Activated T-cell treated with anti-CD3 and anti-CD28 coated beads, Interleukin-2, amount 50 U/mL, for 1 hour (primary cell): Measurements from ENCODE around the gene PLA2G2D.

Source experiments
- DNase-seq: peaks from one replicate; pipeline ENCODE4 v3.0.0-alpha.2; 2020

PLA2G2D gene

GRCh38 chr1:20119347-20119746, at the start of gene PLA2G2D:
Gene PLA2G2D, minus strand, starts transcription at chr1:20119536. Its CDS starts 38 bp downstream, at chr1:20119498.
- DNase-seq, result no peak

DNA sequence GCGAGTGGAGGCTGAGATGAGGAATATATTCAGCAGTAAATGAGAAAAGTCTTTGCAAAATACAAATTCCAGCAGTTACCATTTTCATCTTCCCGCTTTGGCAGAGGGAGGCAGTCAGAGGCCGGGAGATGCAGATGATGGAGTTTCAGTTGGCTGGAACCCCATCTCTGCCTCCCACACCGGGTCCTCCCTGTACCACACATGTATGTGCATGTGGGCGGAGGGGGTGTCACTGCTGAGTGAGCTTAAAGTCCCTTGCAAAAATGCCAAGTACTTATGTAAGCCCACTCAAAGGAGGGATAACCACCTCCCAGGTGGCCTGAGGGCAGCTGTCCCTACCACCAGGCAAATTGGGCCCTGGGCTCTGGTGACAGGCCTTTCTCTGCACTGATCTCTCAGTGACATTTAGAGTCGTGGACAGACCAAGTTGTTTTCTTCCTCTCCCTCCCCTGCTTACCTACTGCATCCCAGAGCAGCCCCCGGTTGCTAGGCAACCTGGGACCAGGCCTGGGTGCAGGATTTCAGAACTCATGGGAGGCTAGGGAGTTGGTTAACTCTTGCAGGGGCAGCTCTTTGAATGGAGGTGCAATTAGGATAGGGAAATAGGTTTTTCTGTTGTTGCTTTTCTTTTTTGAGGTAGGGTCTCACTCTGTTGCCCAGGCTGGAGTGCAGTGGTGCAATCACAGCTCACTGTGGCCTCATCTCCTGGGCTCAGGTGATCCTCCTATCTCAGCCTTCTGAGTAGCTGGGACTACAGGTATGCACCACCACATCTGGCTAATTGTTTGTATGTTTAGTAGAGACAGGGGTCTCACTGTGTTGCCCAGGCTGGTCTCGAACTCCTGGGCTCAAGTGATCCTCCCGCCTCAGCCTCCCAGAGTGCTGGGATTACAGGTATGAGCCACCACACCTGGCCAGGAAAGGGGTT, 49.5 kb upstream of the PLA2G2D start:
- no peak for DNase-seq

- no peak for DNase-seq
Observed at GRCh38 chr1:20167126-20167525, 47.8 kb upstream of the PLA2G2D start.

DNA sequence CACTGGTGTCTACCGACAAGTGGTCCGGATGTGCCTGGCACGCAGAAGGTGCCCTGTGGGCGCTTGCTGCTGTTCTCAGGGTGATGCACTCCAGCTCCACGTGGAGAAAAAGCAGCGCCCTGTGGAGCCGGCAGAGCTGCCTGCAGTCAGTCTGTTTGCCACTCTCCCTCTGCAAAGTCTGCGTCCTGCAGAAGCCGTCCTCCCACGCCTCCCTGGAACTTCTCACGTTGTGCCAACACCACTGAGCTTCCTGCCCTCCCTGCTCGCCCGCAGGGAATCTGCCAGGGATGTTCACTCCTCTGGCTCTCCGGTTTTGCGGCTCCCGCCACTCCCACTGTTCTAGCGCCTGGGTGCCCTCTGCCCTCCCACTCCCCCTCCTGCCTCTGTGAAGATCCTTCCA, 46.7 kb upstream of the PLA2G2D start:
- DNase-seq, result no peak

DNA sequence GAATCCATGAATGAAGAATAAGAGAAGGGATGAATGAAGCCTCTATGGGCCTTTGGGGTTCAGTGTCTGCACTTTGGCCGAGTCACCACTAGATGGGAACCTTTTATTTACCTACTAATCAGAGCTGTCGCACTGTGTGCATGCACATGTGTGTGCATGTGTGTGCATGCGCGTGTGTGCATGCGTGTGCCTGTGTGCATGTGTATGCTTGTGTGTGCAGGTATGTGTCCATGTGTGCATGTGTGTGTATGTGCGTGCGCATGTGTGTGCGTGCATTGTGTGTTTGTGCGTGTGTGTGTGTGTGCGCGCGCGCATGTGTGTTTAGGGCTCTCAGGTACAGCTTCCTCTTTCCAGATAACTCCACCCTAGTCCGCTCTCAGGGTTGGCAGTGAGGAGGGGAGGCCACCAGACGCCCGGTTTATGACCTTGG, 46.2 kb upstream of the PLA2G2D start:
- no peak for DNase-seq

DNA sequence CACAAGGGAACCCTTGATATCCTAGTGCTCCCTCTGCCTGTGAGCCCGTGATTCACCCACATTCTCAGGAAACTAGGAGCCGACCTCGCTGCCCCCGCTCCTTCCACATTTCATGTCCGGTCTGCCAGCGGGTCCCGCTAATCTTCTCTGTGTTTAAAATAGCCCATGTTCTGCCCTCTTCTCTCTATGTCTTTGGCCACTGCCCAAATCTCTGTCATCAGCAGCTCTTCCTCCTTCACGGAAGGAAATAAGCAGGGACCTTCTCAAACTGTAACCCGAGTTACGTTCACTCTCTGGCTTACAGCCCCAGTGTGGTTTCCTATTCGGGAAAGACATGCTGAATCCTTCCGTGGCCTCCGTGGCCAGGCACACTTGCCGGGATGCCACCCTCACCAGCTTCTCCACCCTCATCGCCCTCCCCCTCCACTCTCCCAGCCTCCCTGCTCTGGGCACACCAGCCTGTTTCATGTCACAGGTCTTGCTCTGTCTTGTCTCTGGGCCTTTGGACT, 45.4 kb upstream of the PLA2G2D start:
- DNase-seq, result no peak

- DNase-seq, result no peak
Observed at GRCh38 chr1:20160034-20160433, 40.7 kb upstream of the PLA2G2D start.

GRCh38 chr1:20158358-20159070, 39.2 kb upstream of the PLA2G2D start:
- DNase-seq, result no peak

DNA sequence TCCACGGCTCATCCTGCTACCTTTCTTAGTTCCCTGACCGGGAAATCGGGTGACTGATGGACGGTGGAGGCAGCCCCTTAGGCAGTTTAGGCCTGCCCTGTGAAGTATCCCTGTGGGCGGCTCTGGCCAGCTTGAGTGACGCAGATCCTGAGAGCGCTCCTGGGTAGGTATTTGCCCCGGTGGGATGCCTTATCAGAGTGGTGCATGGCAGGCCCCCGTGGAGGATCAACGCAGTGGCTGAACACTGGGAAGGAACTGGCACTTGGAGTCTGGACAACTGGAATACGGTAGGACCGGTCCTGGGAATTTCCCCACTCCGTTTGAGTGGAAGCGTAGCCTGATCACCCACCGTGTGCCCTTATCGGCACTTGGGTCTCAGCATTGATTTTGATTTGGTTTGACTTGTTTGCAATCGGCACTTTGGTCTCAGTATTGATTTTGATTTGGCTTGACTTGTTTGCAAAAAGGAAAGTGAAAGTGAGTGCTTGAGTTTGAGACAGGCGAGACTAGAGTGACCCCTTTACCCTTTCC, 35.0 kb upstream of the PLA2G2D start:
- DNase-seq, result no peak

DNA sequence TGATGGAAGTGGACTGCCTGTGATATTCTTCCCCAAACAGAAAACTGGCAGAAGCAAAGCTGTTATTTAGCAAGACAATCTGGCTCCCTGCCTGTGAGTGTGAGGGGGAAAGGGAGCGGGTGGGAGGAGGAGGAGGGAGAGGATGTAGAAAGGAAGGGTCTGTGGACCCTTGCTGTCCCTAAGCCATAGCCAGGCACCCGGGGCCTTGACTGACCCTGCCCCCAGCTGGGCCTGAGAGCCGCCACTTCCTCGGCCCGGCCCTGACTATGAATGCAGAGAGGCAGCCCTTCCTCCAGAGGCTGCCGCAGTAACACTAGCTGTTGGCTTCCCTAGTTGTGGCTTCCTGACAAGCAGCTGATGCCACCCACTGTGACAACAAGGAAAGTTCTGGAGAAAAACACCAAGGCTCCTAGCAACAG, 33.7 kb upstream of the PLA2G2D start:
- no peak for DNase-seq

- no peak for DNase-seq
Observed at GRCh38 chr1:20152599-20152930, 33.2 kb upstream of the PLA2G2D start.

GRCh38 chr1:20151906-20152598, 32.7 kb upstream of the PLA2G2D start:
- peak; percentile 80 for DNase-seq

DNA sequence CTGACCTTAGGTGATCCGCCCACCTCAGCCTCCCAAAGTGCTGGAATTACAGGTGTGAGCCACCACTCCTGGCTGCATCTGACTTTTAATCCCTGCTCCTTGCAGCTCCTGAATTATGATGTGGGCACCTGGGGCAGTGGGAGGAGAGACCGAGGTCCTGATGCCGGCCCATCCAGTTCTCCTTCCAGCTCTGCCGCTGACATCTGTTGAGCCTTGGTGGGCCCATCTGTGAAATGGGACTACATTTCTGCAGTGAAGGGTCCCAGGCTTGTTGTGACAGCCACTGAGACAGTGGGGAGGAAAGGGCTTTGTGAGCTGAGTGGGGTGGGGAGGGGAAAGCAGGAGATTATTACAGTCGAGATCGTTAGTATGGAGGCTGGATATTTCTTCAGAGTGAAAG, 31.6 kb upstream of the PLA2G2D start:
- DNase-seq, result no peak

DNA sequence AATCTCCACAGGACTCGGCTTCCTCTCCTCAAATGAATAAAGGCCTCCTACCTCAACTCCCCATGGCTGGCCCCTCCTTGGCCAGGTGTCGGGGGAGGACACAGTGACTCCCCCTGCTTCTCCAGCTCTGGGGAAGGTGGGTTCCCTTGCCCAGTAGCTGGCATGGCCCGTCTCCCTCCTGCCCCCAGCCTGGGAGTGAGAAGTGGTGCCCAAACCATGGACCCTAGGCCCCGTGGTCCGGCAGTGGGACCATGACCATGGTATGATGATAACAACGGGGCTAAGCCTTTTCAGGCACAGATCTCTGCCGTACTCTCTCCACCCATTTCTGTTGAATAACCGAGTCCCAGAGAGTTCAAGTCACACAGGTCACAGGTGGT, 31.0 kb upstream of the PLA2G2D start:
- DNase-seq, result no peak

DNA sequence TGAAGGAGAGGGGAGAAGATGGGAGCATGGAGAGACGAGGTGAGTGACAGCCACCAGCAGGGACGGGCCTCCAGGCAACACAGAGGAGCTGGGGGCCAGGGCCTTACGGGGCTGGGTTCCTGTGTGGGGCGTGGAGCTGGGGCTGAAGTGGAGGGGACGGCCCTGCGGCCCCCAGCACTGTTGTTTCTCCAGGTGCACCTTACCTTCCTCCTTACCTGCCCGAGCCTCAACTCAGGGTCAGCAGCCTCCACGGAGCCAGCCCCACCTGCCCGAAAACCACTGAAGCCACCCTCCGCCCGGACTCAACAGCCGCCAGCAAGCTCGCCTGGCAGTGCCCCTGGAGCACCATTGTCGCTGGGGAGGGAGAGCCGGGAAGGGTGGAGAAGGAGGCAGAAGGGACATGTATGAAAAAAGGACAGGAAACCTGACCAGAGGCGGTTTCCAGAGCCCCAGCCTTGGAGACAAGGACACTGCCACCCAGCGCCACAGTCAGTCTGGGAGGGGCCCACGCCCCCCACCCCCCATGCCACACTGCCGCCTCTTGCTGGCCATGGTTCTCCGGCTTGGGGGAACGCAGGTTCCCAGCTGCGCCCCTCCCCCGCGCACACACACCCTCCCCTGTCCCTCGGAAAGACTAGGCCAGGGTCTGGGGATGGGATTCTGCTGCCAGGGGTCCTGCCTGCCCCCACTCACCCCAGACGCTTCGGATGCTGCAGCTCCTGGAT, 30.4 kb upstream of the PLA2G2D start:
- no peak for DNase-seq

- no peak for DNase-seq
Observed at GRCh38 chr1:20148571-20149500, 29.5 kb upstream of the PLA2G2D start.

DNA sequence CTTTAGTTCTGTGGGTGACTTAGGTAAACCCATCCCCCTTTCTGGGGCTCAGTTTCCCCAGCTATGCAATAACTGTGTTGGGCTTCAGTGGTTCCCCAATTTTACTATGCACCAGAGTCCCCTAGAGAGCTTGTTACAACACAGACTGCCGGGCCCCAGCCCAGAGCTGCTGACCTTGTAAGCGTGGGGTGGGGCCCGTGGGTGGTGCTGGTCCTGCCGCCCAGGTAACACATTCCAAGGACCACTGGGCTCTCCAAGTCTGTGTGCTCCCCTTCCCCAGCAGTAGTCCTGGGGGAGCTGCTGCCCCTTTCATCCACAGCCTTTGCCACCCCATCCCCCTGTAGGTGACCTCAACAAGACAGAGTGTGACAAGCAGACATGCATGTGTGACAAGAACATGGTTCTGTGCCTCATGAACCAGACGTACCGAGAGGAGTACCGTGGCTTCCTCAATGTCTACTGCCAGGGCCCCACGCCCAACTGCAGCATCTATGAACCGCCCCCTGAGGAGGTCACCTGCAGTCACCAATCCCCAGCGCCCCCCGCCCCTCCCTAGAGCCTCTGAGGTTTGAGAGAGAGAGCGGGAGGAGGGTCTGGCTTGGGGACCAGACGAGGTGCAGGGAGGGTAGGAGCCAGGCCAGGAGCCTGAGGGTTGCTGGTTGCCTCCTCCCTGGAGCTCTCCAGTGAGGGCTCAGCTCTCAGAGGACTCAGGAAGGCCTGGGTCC, 28.7 kb upstream of the PLA2G2D start:
- DNase-seq, result no peak

GRCh38 chr1:20143734-20144565, 24.6 kb upstream of the PLA2G2D start:
- no peak for DNase-seq

DNA sequence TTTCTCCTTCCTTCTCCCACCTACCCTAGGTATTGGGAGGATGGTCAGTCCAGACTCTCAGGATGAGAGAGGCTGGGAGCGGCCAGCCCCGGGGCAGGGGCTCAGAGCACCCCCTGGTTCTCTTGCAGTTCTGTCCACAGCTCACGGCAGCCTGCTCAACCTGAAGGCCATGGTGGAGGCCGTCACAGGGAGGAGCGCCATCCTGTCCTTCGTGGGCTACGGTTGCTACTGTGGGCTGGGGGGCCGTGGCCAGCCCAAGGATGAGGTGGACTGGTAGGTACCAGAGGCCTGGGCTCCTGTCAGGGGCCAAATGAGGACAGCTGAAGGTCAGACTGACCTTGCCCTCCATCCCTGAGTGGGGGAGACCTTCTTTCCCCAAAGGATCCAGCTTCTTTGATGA, 24.0 kb upstream of the PLA2G2D start:
- no peak for DNase-seq
